ENCODE data around the gene TP53I13. TPM values are rescaled to one million over a fixed set of nuclear protein-coding genes. Genes with fewer than 3 reads are reported as not detected.

TP53I13 gene
- total and polyA plus RNA-seq, 2 of the 13 experiments (the other 11 are each of a cell fraction or from before 2014, with no cell fraction given) = 16.9 to 25.7 TPM

- no peaks in the 10 kb centered on the region for H4K20me1 ChIP-seq (ENCODE audit: insufficient read depth, low read length)
- in situ Hi-C loops (cut with HindIII; ENCODE audit: extremely low pct_ligation_motif_present, low pct_unique_long_range_greater_than_20kb) = no loop called here
- peaks cover 4 to 17% of the 10 kb centered on the region in 2 experiments; a peak in 3 of 5 replicates for H3K36me3 ChIP-seq (replicated peaks in 1 of 2; ENCODE audit: control insufficient read depth in 1 of 2, insufficient read depth in 2 of 2, low read length in 2 of 2)
- TF ChIP-seq RBFOX2 (IDR thresholded peaks at IDR 0.05; ENCODE audit: low read depth, low read length) (0 out of 2 replicates have a peak, but pooled peaks have one; percentile 3), RNF219 (CRISPR knock-in tag; IDR thresholded peaks at IDR 0.05) (no peak), HNF1A (IDR thresholded peaks at IDR 0.05; ENCODE audit: low read depth) (no peak), HNF1A (CRISPR knock-in tag; IDR thresholded peaks at IDR 0.05; ENCODE audit: borderline replicate concordance) (no peak), GATAD2A (CRISPR knock-in tag; IDR thresholded peaks at IDR 0.05) (no peak), POLR2G (IDR thresholded peaks at IDR 0.05; ENCODE audit: low read depth, low read length) (peak; percentile 26), POLR2AphosphoS2 (IDR thresholded peaks at IDR 0.05; ENCODE audit: low read depth, low read length) (no peak), RXRA (CRISPR knock-in tag; IDR thresholded peaks at IDR 0.05) (no peak), DZIP1 (CRISPR knock-in tag; IDR thresholded peaks at IDR 0.05) (no peak), ZNF543 (CRISPR knock-in tag; IDR thresholded peaks at IDR 0.05) (no peak), ZNF616 (CRISPR knock-in tag; IDR thresholded peaks at IDR 0.05; ENCODE audit: low read depth) (no peak), ZNF121 (CRISPR knock-in tag; IDR thresholded peaks at IDR 0.05) (no peak), KMT2A (CRISPR knock-in tag; IDR thresholded peaks at IDR 0.05) (no peak), PCBP2 (optimal IDR thresholded peaks at IDR 0.05; ENCODE audit: low read depth, low read length, poor library complexity, severe bottlenecking) (no peak), KDM2A (CRISPR knock-in tag; IDR thresholded peaks at IDR 0.05; ENCODE audit: borderline replicate concordance, low read depth) (no peak)
- H3K27ac ChIP-seq (ENCODE audit: extremely low read length, insufficient read depth, low read length) = no peak overlapping the region
- intact Hi-C loops (cut with micrococcal nuclease; ENCODE audit: unreplicated experiment) = no loop called here
- no TSS peak for BruUV-seq (replicated peaks)
- H3K27me3 ChIP-seq (ENCODE audit: control insufficient read depth in 1 of 2, insufficient read depth in 2 of 2, low read length in 2 of 2) = no peaks in the 10 kb centered on the region
- no peak for FAIRE-seq
- H3K79me2 ChIP-seq (ENCODE audit: insufficient read depth, low read length) = no peaks in the 10 kb centered on the region
- no peak overlapping the region for H3K9ac ChIP-seq (ENCODE audit: insufficient read depth, low read depth, low read length)
- no peak for ATAC-seq
- H3K4me3 ChIP-seq (replicated peaks in 1 of 3; ENCODE audit: insufficient read depth in 1 of 3, low read depth in 2 of 3, low read length in 3 of 3) = no peak overlapping the region
- 97% methylated on average over 4 of the region's 6 CpGs for WGBS (ENCODE audit: low lambda C conversion rate)
- H3K9me3 ChIP-seq (ENCODE audit: low read length) = no peaks in the 10 kb centered on the region
- H2AFZ ChIP-seq (ENCODE audit: low read length) = no peak overlapping the region
- H3K4me2 ChIP-seq (ENCODE audit: low read depth, low read length) = no peak overlapping the region
- CTCF ChIA-PET (ENCODE audit: low intra/inter-chr PET ratio, low total read pairs) = no interaction called here
- DNase-seq (ENCODE audit: low spot score) = no peak
- peaks cover 32% of the 10 kb centered on the region for H3K4me1 ChIP-seq (ENCODE audit: insufficient read depth, low read length)
- POLR2A ChIA-PET = no interaction called here
These were observed 5.0 kb downstream of the TP53I13 start for GRCh38 chr17:29573558-29573869.

Measured in HepG2 (cell line).